Upper lobe of left lung (tissue), 6 donors: ENCODE measurements around the gene IFITM2. TPM values are rescaled to one million over a fixed set of nuclear protein-coding genes. Genes with fewer than 3 reads are reported as not detected.

Experiments used
- ATAC-seq, 2 donors: fragments of 200-7000 bp; cut with Tn5 transposase; one replicate each; pipeline ENCODE4 v1.9.1; 2022; ENCODE audit warnings: mild to moderate bottlenecking in 2 of 2, moderate library complexity in 2 of 2; ENCODE audit not compliant: low FRiP score in 2 of 2
- DNase-seq, 2 donors: peaks; one replicate each; pipeline ENCODE4 v3.0.0-alpha.2; 2019 to 2020
- H3K27ac ChIP-seq, 4 donors: fragments of 200-600 bp; sonication (generic); one replicate each; pipeline ENCODE4 v1.5.1; 2016 to 2019
- H3K27me3 ChIP-seq, 4 donors: fragments of 200-600 bp; sonication (generic); one replicate each; pipeline ENCODE4 v1.5.1; 2017 to 2019
- H3K36me3 ChIP-seq, 4 donors: fragments of 200-600 bp; sonication (generic); one replicate each; pipeline ENCODE4 v1.5.1; 2016 to 2019
- H3K4me1 ChIP-seq, 4 donors: fragments of 200-600 bp; sonication (generic); one replicate each; pipeline ENCODE4 v1.5.1; 2018 to 2019
- H3K4me3 ChIP-seq, 4 donors: fragments of 200-600 bp; sonication (generic); one replicate each; pipeline ENCODE4 v1.5.1; 2017 to 2019; ENCODE audit warnings: mild to moderate bottlenecking in 2 of 4, moderate library complexity in 1 of 4
- H3K9me3 ChIP-seq, 4 donors: fragments of 200-600 bp; sonication (generic); one replicate each; pipeline ENCODE4 v1.5.1; 2018 to 2019
- CTCF ChIP-seq, 6 experiments: fragments of 450-650 bp in 4 of 6; fragments of 200-600 bp in 2 of 6; sonication (generic) in 2 of 6; IDR thresholded peaks; one replicate each; pipeline ENCODE4 v1.5.1; 2016 to 2019; ENCODE audit warnings: antibody characterized with exemption in 6 of 6
- EP300 ChIP-seq, 4 donors: sonication (generic); formaldehyde crosslinking; IDR thresholded peaks; one replicate each; pipeline ENCODE4 v1.5.1; 2017; ENCODE audit warnings: antibody characterized with exemption in 4 of 4, control low read depth in 2 of 4
- POLR2A ChIP-seq, 4 donors: fragments of 450-650 bp; IDR thresholded peaks; one replicate each; pipeline ENCODE4 v1.5.1; 2016 to 2017; ENCODE audit warnings: antibody characterized with exemption in 4 of 4, mild to moderate bottlenecking in 2 of 4
- POLR2AphosphoS5 ChIP-seq, 2 donors: sonication (generic); formaldehyde crosslinking; IDR thresholded peaks; one replicate each; pipeline ENCODE4 v1.5.1; 2017; ENCODE audit warnings: antibody characterized with exemption in 2 of 2
- WGBS, 2 donors: methylation state at CpG; one replicate each; pipeline ENCODE4 v1.1.5; 2017 to 2018; 5-methylcytosine and 5-hydroxymethylcytosine counted together
- total RNA-seq, 6 donors: library from RNA; depleted of rRNA in 4 of 6; stranded (reverse); fragments of >200 nt in 4 of 6; gene quantifications; one replicate each; pipeline versions ENCODE4 v1.1.0 to v1.2.1, GENCODE V29; 2016 to 2021
- donor health status: DM: no; HTN: no; CAD: no; lungs with moderate emphysema.
- donor health status: DM: no; HTN: yes; CAD: no; lungs with severe emphysema.

IFITM2 gene
- total RNA-seq, 6 donors from 2014 or later: 113 to 704 (median 271) TPM

GRCh38 chr11:350723-351255 lies 43.2 kb downstream of the IFITM2 start:
- Histone ChIP-seq H3K27ac (no peak overlapping the region), H3K4me1 (peaks cover 25 to 33% (median 28%) of the 10 kb centered on the region in 4 donors), H3K9me3 (no peaks in the 10 kb centered on the region), H3K36me3 (no peaks in the 10 kb centered on the region), H3K4me3 (no peak overlapping the region), H3K27me3 (no peaks in the 10 kb centered on the region)
- DNase-seq (no peak), ATAC-seq (no peak)
- WGBS, 2 donors: 71% methylated on average over 18 of the region's 18 CpGs
- TF ChIP-seq CTCF (IDR thresholded peaks at IDR 0.05): no peak
- TF ChIP-seq POLR2A (IDR thresholded peaks at IDR 0.05): no peak
- TF ChIP-seq POLR2AphosphoS5 (IDR thresholded peaks at IDR 0.05): no peak
- no peak for TF ChIP-seq EP300 (IDR thresholded peaks at IDR 0.05)

GRCh38 chr11:351411-351810 lies 43.8 kb downstream of the IFITM2 start:
- Histone ChIP-seq H3K27me3 (no peaks in the 10 kb centered on the region), H3K4me1 (peaks cover 26 to 33% (median 28%) of the 10 kb centered on the region in 4 donors), H3K36me3 (no peaks in the 10 kb centered on the region), H3K4me3 (no peak overlapping the region), H3K9me3 (no peaks in the 10 kb centered on the region), H3K27ac (no peak overlapping the region)
- WGBS, 2 donors: 94 to 98% methylated on average over 13 to 14 of the region's 14 CpGs
- ATAC-seq (no peak), DNase-seq (no peak)
- TF ChIP-seq EP300 (IDR thresholded peaks at IDR 0.05) (no peak), POLR2AphosphoS5 (IDR thresholded peaks at IDR 0.05) (no peak), POLR2A (IDR thresholded peaks at IDR 0.05) (no peak), CTCF (IDR thresholded peaks at IDR 0.05) (no peak)

GRCh38 chr11:352456-353031 lies 44.9 kb downstream of the IFITM2 start:
- Histone ChIP-seq H3K36me3 (no peaks in the 10 kb centered on the region), H3K4me1 (peaks cover 26 to 33% (median 28%) of the 10 kb centered on the region in 4 donors), H3K27me3 (no peaks in the 10 kb centered on the region), H3K27ac (peak overlapping the region; percentile 98 to 100 (median 98)), H3K4me3 (no peak overlapping the region), H3K9me3 (no peaks in the 10 kb centered on the region)
- ATAC-seq (no peak), DNase-seq (no peak)
- 87 to 88% methylated on average over 12 of the region's 12 CpGs for WGBS, 2 donors
- no peak for TF ChIP-seq EP300 (IDR thresholded peaks at IDR 0.05)
- TF ChIP-seq CTCF (IDR thresholded peaks at IDR 0.05): no peak
- no peak for TF ChIP-seq POLR2A (IDR thresholded peaks at IDR 0.05)
- no peak for TF ChIP-seq POLR2AphosphoS5 (IDR thresholded peaks at IDR 0.05)

GRCh38 chr11:353179-353873 lies 45.7 kb downstream of the IFITM2 start:
- 41 to 42% methylated on average over 16 of the region's 16 CpGs for WGBS, 2 donors
- peaks cover 26 to 33% (median 28%) of the 10 kb centered on the region in 4 donors for H3K4me1 ChIP-seq
- peak overlapping the region; percentile 98 to 100 (median 98) for H3K27ac ChIP-seq

More at GRCh38 chr11:353179-353873, 45.7 kb downstream of the IFITM2 start:
- H3K9me3 ChIP-seq: no peaks in the 10 kb centered on the region
- ATAC-seq: peak in 1 of 2 donors; percentile 66
- H3K36me3 ChIP-seq: no peaks in the 10 kb centered on the region
- H3K4me3 ChIP-seq: no peak overlapping the region
- TF ChIP-seq CTCF (IDR thresholded peaks at IDR 0.05) (no peak), POLR2AphosphoS5 (IDR thresholded peaks at IDR 0.05) (peak; percentile 23 to 62), EP300 (IDR thresholded peaks at IDR 0.05) (no peak), POLR2A (IDR thresholded peaks at IDR 0.05) (peak in 1 of 4 donors; percentile 16)
- peak; percentile 82 for DNase-seq
- no peaks in the 10 kb centered on the region for H3K27me3 ChIP-seq
